SK-N-SH (cell line): ENCODE data around the gene OBSCN.

ENCODE experiments used
- EP300 ChIP-seq, 2 experiments: IDR thresholded peaks; 2 replicates each; pipeline versions ENCODE4 v1.4.0 to v1.6.1; 2012; ENCODE audit warnings: borderline replicate concordance in 1 of 2, low read depth in 1 of 2, low read length in 1 of 2
- EZH2phosphoT487 ChIP-seq: fragments of 200-600 bp; sonication (generic); IDR thresholded peaks from 2 replicates; pipeline ENCODE4 v1.6.1; 2017; ENCODE audit warnings: low read depth, mixed run types, mild to moderate bottlenecking, antibody characterized with exemption, moderate library complexity, borderline replicate concordance
- FOXM1 ChIP-seq: IDR thresholded peaks from 2 replicates; pipeline ENCODE4 v1.4.0; 2012; ENCODE audit warnings: low read depth, mild to moderate bottlenecking
- GABPA ChIP-seq: IDR thresholded peaks from 2 replicates; pipeline ENCODE4 v1.4.0; 2012; ENCODE audit warnings: low read depth, mild to moderate bottlenecking
- POLR2AphosphoS5 ChIP-seq: IDR thresholded peaks from 2 replicates; pipeline ENCODE4 v1.6.1; 2012; ENCODE audit warnings: low read depth, low read length
- RAD21 ChIP-seq: IDR thresholded peaks from 2 replicates; pipeline ENCODE4 v1.6.1; 2012; ENCODE audit warnings: mild to moderate bottlenecking, low read length
- SIN3A ChIP-seq: IDR thresholded peaks from 2 replicates; pipeline ENCODE4 v1.6.1; 2012; ENCODE audit warnings: low read depth, mild to moderate bottlenecking, low read length, moderate library complexity, borderline replicate concordance
- SMC3 ChIP-seq: IDR thresholded peaks from 2 replicates; pipeline ENCODE4 v1.6.1; 2012; ENCODE audit warnings: low read depth, low read length, improper control_type of control experiment
- TAF1 ChIP-seq: IDR thresholded peaks from 2 replicates; pipeline ENCODE4 v1.6.1; 2012; ENCODE audit warnings: low read depth, mild to moderate bottlenecking, low read length, moderate library complexity, borderline replicate concordance
- TF ChIP-seq, protein P1 (sequence below): fragments of 200-600 bp; sonication (generic); IDR thresholded peaks from 2 replicates; pipeline ENCODE4 v1.6.1; 2017; ENCODE audit warnings: antibody characterized with exemption, mild to moderate bottlenecking, moderate library complexity
- TF ChIP-seq, protein P2 (sequence below): IDR thresholded peaks from 2 replicates; pipeline ENCODE4 v1.4.0; 2012; ENCODE audit warnings: low read depth
- TF ChIP-seq, protein P3 (sequence below): IDR thresholded peaks from 2 replicates; pipeline ENCODE4 v1.4.0; 2012; ENCODE audit warnings: low read depth, borderline replicate concordance

DNA sequence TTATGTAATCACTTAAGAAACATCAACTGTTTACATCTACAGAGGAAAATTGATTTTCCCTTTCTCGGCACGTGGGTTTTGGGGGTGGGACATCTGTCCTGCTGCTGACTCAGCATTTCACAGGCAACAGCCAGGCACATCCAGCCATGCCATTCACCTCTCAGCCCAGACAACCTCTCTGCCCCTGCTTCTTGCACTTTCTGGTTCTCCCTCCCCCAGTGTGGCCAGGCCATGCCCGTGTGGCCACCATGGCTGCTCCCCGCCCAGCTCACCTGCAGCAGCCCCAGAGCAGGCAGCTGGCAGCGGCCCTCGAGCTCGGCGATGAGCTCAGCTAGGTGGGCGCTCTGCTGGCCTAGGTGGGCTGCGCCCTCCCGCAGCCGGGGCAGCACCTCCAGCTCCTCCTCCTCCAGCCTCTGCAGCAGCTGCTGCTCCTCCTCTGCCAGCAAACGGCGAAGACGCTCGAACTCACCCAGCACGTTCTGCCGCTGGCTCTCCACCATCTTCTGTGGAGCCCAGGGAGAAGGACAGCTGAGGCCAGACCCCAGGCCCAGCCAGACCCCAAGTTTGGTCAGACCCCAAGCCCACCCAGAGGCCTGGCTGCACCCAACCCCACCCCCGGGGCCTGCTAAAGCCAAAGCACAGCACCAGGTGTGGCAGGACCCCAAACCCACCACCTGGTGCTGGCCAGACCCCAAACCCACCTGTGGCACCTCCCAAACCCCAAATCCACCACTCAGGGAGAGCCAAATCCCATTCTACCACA lies 193.0 kb downstream of the OBSCN start:
- TF ChIP-seq, protein P1, sequence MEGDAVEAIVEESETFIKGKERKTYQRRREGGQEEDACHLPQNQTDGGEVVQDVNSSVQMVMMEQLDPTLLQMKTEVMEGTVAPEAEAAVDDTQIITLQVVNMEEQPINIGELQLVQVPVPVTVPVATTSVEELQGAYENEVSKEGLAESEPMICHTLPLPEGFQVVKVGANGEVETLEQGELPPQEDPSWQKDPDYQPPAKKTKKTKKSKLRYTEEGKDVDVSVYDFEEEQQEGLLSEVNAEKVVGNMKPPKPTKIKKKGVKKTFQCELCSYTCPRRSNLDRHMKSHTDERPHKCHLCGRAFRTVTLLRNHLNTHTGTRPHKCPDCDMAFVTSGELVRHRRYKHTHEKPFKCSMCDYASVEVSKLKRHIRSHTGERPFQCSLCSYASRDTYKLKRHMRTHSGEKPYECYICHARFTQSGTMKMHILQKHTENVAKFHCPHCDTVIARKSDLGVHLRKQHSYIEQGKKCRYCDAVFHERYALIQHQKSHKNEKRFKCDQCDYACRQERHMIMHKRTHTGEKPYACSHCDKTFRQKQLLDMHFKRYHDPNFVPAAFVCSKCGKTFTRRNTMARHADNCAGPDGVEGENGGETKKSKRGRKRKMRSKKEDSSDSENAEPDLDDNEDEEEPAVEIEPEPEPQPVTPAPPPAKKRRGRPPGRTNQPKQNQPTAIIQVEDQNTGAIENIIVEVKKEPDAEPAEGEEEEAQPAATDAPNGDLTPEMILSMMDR, result no peak
- TF ChIP-seq, protein P2, sequence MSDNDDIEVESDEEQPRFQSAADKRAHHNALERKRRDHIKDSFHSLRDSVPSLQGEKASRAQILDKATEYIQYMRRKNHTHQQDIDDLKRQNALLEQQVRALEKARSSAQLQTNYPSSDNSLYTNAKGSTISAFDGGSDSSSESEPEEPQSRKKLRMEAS, result no peak
- TF ChIP-seq SIN3A (no peak), SMC3 (no peak), TAF1 (no peak), EZH2phosphoT487 (no peak), FOXM1 (no peak), POLR2AphosphoS5 (no peak), EP300 (IDR thresholded peaks at IDR 0.05; ENCODE audit: borderline replicate concordance in 1 of 2, low read depth in 1 of 2, low read length in 1 of 2) (no peak), GABPA (no peak), RAD21 (no peak)
- TF ChIP-seq, protein P3, sequence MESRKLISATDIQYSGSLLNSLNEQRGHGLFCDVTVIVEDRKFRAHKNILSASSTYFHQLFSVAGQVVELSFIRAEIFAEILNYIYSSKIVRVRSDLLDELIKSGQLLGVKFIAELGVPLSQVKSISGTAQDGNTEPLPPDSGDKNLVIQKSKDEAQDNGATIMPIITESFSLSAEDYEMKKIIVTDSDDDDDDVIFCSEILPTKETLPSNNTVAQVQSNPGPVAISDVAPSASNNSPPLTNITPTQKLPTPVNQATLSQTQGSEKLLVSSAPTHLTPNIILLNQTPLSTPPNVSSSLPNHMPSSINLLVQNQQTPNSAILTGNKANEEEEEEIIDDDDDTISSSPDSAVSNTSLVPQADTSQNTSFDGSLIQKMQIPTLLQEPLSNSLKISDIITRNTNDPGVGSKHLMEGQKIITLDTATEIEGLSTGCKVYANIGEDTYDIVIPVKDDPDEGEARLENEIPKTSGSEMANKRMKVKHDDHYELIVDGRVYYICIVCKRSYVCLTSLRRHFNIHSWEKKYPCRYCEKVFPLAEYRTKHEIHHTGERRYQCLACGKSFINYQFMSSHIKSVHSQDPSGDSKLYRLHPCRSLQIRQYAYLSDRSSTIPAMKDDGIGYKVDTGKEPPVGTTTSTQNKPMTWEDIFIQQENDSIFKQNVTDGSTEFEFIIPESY, result no peak
